ENCODE results near the gene GCK. TPM values are rescaled to one million over a fixed set of nuclear protein-coding genes. Genes with fewer than 3 reads are reported as not detected.

The GCK gene
- under 1 TPM in 1 of 3 donors, not detected in 2; 0.17 TPM for total RNA-seq
- long read RNA-seq, donor 1, partial matches to known transcripts, result 0 of 1 reads
- long read RNA-seq, donor 1, other reads (novel, unspliced or antisense), result 0 of 1 reads
- long read RNA-seq, donor 2, partial matches to known transcripts, result 0 of 1 reads
- long read RNA-seq, donor 2, other reads (novel, unspliced or antisense), result 0 of 1 reads

DNA sequence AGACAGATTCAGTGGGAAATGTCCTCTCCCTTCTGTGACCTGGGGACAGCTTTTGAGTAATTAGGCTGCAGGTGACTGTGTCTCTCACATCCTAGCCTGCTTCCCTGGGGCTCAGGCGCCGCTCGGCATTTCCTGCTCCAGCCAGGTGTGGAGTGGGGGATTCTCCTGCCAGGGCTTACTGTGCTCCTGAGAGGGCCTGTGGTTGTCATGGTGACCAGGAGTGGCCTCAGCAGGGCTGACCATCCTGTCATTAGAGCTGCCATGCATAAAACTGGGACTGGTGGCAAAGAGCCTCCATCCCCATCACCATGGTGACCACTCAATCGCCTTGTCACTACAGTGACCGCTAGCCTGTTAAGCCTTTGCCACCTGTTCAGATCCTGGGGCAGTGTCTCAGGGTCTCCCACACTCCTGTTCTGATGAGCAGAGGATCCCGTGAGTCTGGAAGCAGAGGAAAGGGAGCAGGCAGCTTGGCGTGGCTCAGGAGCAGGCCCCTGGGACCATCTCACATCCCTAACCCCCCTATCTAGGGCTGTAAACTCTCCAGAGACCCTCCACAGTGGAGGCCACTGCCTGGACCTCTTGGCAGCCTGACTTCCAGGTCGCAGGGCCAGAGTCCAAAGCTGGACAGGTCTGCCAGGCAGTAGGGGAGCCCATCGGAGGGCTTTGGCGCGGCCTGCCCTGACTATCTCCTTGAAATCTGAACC, at the start of gene GCK:
TSS of gene GCK (minus strand) at position 154 of the 707 bp plus-strand sequence. CDS start 486 bp downstream, outside the sequence.
- TF ChIP-seq, protein P1, sequence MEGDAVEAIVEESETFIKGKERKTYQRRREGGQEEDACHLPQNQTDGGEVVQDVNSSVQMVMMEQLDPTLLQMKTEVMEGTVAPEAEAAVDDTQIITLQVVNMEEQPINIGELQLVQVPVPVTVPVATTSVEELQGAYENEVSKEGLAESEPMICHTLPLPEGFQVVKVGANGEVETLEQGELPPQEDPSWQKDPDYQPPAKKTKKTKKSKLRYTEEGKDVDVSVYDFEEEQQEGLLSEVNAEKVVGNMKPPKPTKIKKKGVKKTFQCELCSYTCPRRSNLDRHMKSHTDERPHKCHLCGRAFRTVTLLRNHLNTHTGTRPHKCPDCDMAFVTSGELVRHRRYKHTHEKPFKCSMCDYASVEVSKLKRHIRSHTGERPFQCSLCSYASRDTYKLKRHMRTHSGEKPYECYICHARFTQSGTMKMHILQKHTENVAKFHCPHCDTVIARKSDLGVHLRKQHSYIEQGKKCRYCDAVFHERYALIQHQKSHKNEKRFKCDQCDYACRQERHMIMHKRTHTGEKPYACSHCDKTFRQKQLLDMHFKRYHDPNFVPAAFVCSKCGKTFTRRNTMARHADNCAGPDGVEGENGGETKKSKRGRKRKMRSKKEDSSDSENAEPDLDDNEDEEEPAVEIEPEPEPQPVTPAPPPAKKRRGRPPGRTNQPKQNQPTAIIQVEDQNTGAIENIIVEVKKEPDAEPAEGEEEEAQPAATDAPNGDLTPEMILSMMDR (IDR thresholded peaks at IDR 0.05), result no peak
- Histone ChIP-seq H3K4me3 (no peak within 1 kb of the TSS), H3K9me3 (no peaks in the 10 kb centered on the region), H3K4me1 (ENCODE audit: low read depth) (no peaks in the 10 kb centered on the region), H3K36me3 (ENCODE audit: low read depth) (no peaks in the 10 kb centered on the region)
- intact Hi-C loops (cut with DNase I, micrococcal nuclease), result no loop called here
- ATAC-seq, result no peak
- no peak for DNase-seq

DNA sequence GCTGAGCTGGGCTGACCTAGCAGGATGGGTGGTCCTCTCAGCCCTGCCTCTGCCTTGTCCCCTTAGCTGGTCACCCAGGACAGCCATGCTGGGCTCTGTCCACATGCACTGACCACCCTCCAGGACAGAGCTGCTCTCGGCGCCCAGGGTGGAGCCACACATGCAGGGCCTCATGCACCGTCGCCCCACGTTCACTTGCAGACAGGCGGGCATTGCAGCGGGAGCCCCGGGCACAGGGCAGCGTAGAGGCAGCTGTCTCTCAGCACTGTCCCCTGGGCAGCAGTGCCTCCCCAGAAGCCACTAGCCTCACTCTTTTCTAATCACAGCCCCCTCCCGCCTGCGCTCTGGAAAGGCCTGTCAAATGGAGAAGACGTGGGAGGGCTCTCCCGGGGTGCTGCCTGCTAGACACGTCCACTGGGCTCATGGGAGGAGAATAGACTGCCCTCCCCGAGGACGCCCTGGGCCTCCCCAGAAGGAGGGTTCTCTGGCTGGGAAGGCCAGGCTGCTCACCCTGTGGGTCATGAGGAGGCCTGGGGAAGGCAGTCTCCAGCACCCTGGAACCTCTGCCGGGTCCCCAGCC, 49.0 kb upstream of the GCK start:
- intact Hi-C loops (cut with DNase I, micrococcal nuclease), result no loop called here
- Histone ChIP-seq H3K9me3 (no peaks in the 10 kb centered on the region), H3K4me1 (ENCODE audit: low read depth) (no peaks in the 10 kb centered on the region), H3K36me3 (ENCODE audit: low read depth) (no peaks in the 10 kb centered on the region), H3K4me3 (no peak overlapping the region)
- TF ChIP-seq, protein P1 (IDR thresholded peaks at IDR 0.05), result no peak
- DNase-seq (no peak), ATAC-seq (no peak)

DNA sequence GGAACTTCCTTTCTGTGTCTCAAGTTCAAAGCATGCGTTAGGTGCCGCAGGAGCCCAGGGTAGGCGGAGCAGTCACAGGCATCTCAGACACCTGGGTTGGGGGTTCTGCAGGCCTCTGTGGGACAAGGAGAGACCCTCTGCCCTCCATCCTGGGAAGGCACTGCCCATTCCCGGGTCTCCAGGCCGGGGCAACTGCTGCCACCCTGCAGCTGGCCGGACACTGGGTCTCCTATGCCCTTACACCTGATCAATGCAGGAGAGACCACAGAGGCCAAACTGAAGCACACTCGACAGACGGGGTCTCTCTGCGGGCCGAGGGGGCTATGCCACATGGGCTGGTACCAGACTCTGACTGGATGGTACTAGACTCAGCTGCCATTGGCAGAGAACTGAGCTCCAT, 48.5 kb upstream of the GCK start:
- no peak for DNase-seq
- H3K4me3 ChIP-seq, result no peak overlapping the region
- no peaks in the 10 kb centered on the region for H3K9me3 ChIP-seq
- H3K36me3 ChIP-seq (ENCODE audit: low read depth), result no peaks in the 10 kb centered on the region
- no peaks in the 10 kb centered on the region for H3K4me1 ChIP-seq (ENCODE audit: low read depth)
- intact Hi-C loops (cut with DNase I, micrococcal nuclease), result no loop called here
- no peak for ATAC-seq
- TF ChIP-seq, protein P1 (IDR thresholded peaks at IDR 0.05), result no peak

DNA sequence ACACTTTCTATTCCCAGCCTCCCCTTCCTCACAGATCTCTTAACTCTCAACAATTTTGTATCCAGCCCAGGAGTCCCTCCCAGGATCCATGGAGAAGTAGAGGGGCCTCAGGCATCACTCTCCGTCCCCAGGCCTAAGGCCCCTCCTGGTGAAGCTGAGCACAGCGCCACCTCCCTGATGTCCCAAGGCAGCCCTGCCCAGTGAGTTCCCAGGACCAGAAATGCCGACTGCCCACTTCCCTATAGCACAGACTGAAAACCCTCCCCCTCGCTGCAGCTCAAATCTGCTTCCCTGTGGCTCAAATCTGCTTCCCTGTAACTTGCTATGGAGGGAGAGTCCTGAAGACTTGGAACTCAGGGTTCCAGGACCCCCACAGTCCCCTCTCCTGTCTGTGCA, 47.1 kb upstream of the GCK start:
- Histone ChIP-seq H3K4me3 (no peak overlapping the region), H3K36me3 (ENCODE audit: low read depth) (no peaks in the 10 kb centered on the region), H3K9me3 (no peaks in the 10 kb centered on the region), H3K4me1 (ENCODE audit: low read depth) (no peaks in the 10 kb centered on the region)
- DNase-seq, result no peak
- no peak for ATAC-seq
- TF ChIP-seq, protein P1 (IDR thresholded peaks at IDR 0.05), result no peak
- intact Hi-C loops (cut with DNase I, micrococcal nuclease), result no loop called here

DNA sequence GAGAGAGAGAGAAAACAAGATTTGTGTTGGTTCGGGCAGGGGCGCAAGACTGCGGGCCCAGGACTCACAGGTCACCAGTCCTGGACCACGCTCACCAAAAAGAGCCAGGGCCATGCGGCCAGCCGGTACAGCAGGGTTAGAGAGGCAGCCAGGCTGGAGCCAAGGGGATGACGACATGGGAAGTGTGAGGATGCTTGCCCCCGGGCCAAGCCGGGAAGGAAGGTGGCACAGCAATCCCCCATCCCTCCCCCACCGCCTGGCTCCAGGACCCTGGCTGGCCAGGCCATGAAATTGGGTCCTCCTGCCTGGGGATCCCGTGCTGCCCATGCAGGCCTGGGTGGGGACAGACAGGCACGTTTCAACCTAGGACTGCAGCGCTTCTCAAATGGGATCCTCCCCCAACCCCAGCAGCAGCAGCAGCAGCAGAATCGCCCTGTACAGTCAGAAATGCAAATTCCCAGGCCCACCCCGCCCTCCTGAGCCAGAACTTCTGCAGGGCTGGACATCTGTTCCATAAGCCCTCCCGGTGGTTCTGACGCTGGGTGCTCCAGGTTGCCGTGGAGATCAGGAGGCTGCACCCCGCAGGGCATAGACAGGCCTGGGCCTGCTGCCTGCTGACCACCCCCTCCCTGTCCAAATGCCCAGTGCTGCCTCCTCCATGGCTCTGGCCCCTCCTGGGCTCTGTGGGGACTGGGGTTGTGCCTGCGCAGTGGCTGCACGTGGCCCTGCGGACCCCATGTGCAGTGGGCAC, 46.5 kb upstream of the GCK start:
- Histone ChIP-seq H3K36me3 (ENCODE audit: low read depth) (no peaks in the 10 kb centered on the region), H3K4me1 (ENCODE audit: low read depth) (no peaks in the 10 kb centered on the region), H3K9me3 (no peaks in the 10 kb centered on the region), H3K4me3 (no peak overlapping the region)
- intact Hi-C loops (cut with DNase I, micrococcal nuclease), result no loop called here
- TF ChIP-seq, protein P1 (IDR thresholded peaks at IDR 0.05), result no peak
- DNase-seq, result no peak
- no peak for ATAC-seq

Data from mucosa of descending colon (tissue), 3 donors.